ENCODE measurements around the gene LRMDA. TPM values are rescaled to one million over a fixed set of nuclear protein-coding genes. Genes with fewer than 3 reads are reported as not detected.

Gene LRMDA
- total and polyA plus RNA-seq, 2 donors (not counting 3 experiments of a cell fraction or from before 2014, with no cell fraction given) = 9.7 to 18.0 TPM

GRCh38 chr10:76429368-76430060, 998.1 kb downstream of the LRMDA start:
- no peak overlapping the region for H3K27ac ChIP-seq (ENCODE audit: insufficient read depth, low read depth, low read length)
- H3K9ac ChIP-seq (replicated peaks; ENCODE audit: extremely low read depth, insufficient read depth, low read length) = no peak overlapping the region
- TF ChIP-seq CTCF (IDR thresholded peaks at IDR 0.05; ENCODE audit: extremely low read depth in 1 of 2, insufficient read depth in 1 of 2, low read depth in 1 of 2, low read length in 2 of 2) (no peak), POLR2A (IDR thresholded peaks at IDR 0.05; ENCODE audit: low read depth, low read length) (no peak), JUN (IDR thresholded peaks at IDR 0.05; ENCODE audit: borderline replicate concordance, insufficient read depth, insufficient read length, low read depth) (no peak), POLR2AphosphoS5 (IDR thresholded peaks at IDR 0.05; ENCODE audit: insufficient read depth, low read depth, low read length) (no peak), GATA2 (IDR thresholded peaks at IDR 0.05; ENCODE audit: insufficient read depth, insufficient read length, low read depth, low read length) (no peak), MYC (IDR thresholded peaks at IDR 0.05; ENCODE audit: low read depth, low read length) (no peak), EZH2 (IDR thresholded peaks at IDR 0.05; ENCODE audit: borderline replicate concordance, low read depth, low read length, severe bottlenecking) (no peak)
- TF ChIP-seq, protein P1, sequence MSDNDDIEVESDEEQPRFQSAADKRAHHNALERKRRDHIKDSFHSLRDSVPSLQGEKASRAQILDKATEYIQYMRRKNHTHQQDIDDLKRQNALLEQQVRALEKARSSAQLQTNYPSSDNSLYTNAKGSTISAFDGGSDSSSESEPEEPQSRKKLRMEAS (IDR thresholded peaks at IDR 0.05; ENCODE audit: insufficient read depth, insufficient read length) = no peak
- no peaks in the 10 kb centered on the region for H3K9me3 ChIP-seq (replicated peaks; ENCODE audit: control insufficient read depth, insufficient read depth, low read length)
- H3K4me1 ChIP-seq (ENCODE audit: control insufficient read depth, extremely low read depth, insufficient read depth, low read length) = no peaks in the 10 kb centered on the region
- no peak for FAIRE-seq
- no TSS peak for BruUV-seq (replicated peaks)
- dilution Hi-C loops (cut with MboI; ENCODE audit: extremely low pct_ligation_motif_present, low sequenced_read_pairs) (no loop called here), intact Hi-C loops (cut with micrococcal nuclease) (loop anchor here (10.0 kb wide), 1 partner anchor 115 kb away; no protein-coding TSS in a partner anchor)
- H3K79me2 ChIP-seq (ENCODE audit: control insufficient read depth, insufficient read depth, low read length) = no peaks in the 10 kb centered on the region
- POLR2A ChIA-PET = no interaction called here
- H4K20me1 ChIP-seq (replicated peaks; ENCODE audit: control insufficient read depth, extremely low read depth, insufficient read depth, low read length) = no peaks in the 10 kb centered on the region
- H3K9me1 ChIP-seq (replicated peaks; ENCODE audit: control insufficient read depth, extremely low read depth, insufficient read depth, low read length) = no peaks in the 10 kb centered on the region
- no peak overlapping the region for H2AFZ ChIP-seq (ENCODE audit: low read depth, low read length)
- CTCF ChIA-PET = no interaction called here
- no peak overlapping the region for H3K4me3 ChIP-seq (replicated peaks in 1 of 3; ENCODE audit: insufficient read depth in 1 of 3, low read depth in 1 of 3, low read length in 3 of 3)
- H3K36me3 ChIP-seq (ENCODE audit: control insufficient read depth in 2 of 2, extremely low read depth in 1 of 2, insufficient read depth in 2 of 2, low read length in 2 of 2) = no peaks in the 10 kb centered on the region
- H3K4me2 ChIP-seq (ENCODE audit: insufficient read depth, low read length) = no peak overlapping the region
- no peak for DNase-seq (ENCODE audit: low read depth, low spot score)
- H3K27me3 ChIP-seq (ENCODE audit: control insufficient read depth in 2 of 2, insufficient read depth in 2 of 2, low read length in 2 of 2) = no peaks in the 10 kb centered on the region
